LNCaP clone FGC (cell line): ENCODE data around the gene ELOVL7.
A peak's percentile ranks its signal among the peaks of the same experiment; 100 is the strongest.

Experiments used
- DNase-seq: peaks from one replicate; pipeline ENCODE4 v3.0.0-alpha.2; 2011; ENCODE audit warnings: low read depth
- H3K4me3 ChIP-seq: 2 replicates; pipeline ENCODE4 v1.5.1; 2011; ENCODE audit warnings: mild to moderate bottlenecking, low read depth, low read length, control low read depth
- CTCF ChIP-seq: IDR thresholded peaks from 2 replicates; pipeline ENCODE4 v1.5.1; 2012; ENCODE audit warnings: mild to moderate bottlenecking; ENCODE audit not compliant: control insufficient read depth, insufficient read depth; ENCODE audit errors: extremely low read depth

ELOVL7 gene

GRCh38 chr5:60843936-60844905, at the start of gene ELOVL7:
ELOVL7 (minus strand) TSS chr5:60844269; CDS start chr5:60787397, 56,872 bp downstream.
- H3K4me3 ChIP-seq, result peak within 1 kb of the TSS; percentile 86
- DNase-seq, result no peak

GRCh38 chr5:60893521-60893920, 49.5 kb upstream of the ELOVL7 start:
- TF ChIP-seq CTCF, result no peak
- no peak overlapping the region for H3K4me3 ChIP-seq
- no peak for DNase-seq

More at GRCh38 chr5:60843936-60844905, at the start of gene ELOVL7:
- peak; percentile 68 for TF ChIP-seq CTCF

- no peak for DNase-seq
- no peak overlapping the region for H3K4me3 ChIP-seq
- TF ChIP-seq CTCF, result no peak
Measured at GRCh38 chr5:60891667-60892066, 47.6 kb upstream of the ELOVL7 start.

- H3K4me3 ChIP-seq, result no peak overlapping the region
- DNase-seq, result no peak
- no peak for TF ChIP-seq CTCF
Measured at GRCh38 chr5:60888359-60889061, 44.4 kb upstream of the ELOVL7 start.

GRCh38 chr5:60887746-60888145, 43.7 kb upstream of the ELOVL7 start:
- TF ChIP-seq CTCF, result no peak
- no peak for DNase-seq
- no peak overlapping the region for H3K4me3 ChIP-seq

GRCh38 chr5:60887096-60887495, 43.0 kb upstream of the ELOVL7 start:
- no peak for TF ChIP-seq CTCF
- H3K4me3 ChIP-seq, result no peak overlapping the region
- no peak for DNase-seq

- TF ChIP-seq CTCF, result no peak
- H3K4me3 ChIP-seq, result no peak overlapping the region
- DNase-seq, result peak; percentile 50
Measured at GRCh38 chr5:60886158-60886557, 42.1 kb upstream of the ELOVL7 start.
